Measurements from ENCODE around the gene CD180.

DNA sequence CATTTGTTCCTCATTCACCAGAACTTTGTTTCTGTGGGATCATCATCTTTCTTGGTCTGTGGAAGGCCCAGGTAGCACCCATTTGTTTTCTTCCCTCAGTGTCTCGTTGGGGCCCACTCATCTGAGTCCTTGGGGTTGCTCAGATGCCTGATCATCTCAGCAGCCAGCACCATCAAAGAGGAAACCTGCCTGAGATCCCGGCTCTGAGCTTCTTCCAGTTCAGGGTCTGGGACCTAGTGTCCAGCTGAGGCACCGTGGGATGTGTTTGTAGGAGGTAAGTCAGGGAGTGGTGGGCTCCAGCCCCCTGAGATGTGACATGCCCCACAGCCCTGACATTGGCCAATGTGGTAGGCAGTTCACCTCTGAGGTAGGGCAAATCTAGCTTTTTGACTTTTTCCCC is 9.4 kb upstream of the CD180 start:
- TF ChIP-seq TAF1 (IDR thresholded peaks at IDR 0.05; ENCODE audit: borderline replicate concordance, low read depth, low read length): no peak
- TF ChIP-seq POLR2A (IDR thresholded peaks at IDR 0.05; ENCODE audit: low read depth, low read length): no peak
- no peak for TF ChIP-seq POLR2AphosphoS5 (IDR thresholded peaks at IDR 0.05; ENCODE audit: low read depth, low read length)
